Measurements from ENCODE around the gene MBNL1. TPM values are rescaled to one million over a fixed set of nuclear protein-coding genes. Genes with fewer than 3 reads are reported as not detected.

The MBNL1 gene
- total RNA-seq, 1 experiment from 2014 or later = 68.6 TPM

- ChIA-PET POLR2A (no interaction called here), CTCF (no interaction called here)
- no TSS peak for BruUV-seq (replicated peaks)
- Histone ChIP-seq H3K4me3 (ENCODE audit: low read depth, low read length) (no peak overlapping the region), H3K9me3 (no peaks in the 10 kb centered on the region), H3K36me3 (ENCODE audit: control insufficient read depth, insufficient read depth, low read length) (no peaks in the 10 kb centered on the region), H3K27me3 (replicated peaks; ENCODE audit: control insufficient read depth, insufficient read depth, low read length) (no peaks in the 10 kb centered on the region), H3K4me1 (peaks cover 10% of the 10 kb centered on the region)
- H3K27ac Mint-ChIP-seq (ENCODE audit: unreplicated experiment) = no peak overlapping the region
- H3K36me3 Mint-ChIP-seq (ENCODE audit: insufficient read depth, unreplicated experiment) = peaks cover 12% of the 10 kb centered on the region
- no peaks in the 10 kb centered on the region for H3K27me3 Mint-ChIP-seq (ENCODE audit: insufficient read depth, unreplicated experiment)
- peaks cover 7% of the 10 kb centered on the region for H3K4me1 Mint-ChIP-seq (ENCODE audit: low read depth, unreplicated experiment)
- H3K4me3 Mint-ChIP-seq (ENCODE audit: unreplicated experiment) = no peak overlapping the region
- H3K9me3 Mint-ChIP-seq (ENCODE audit: unreplicated experiment) = no peaks in the 10 kb centered on the region
- intact Hi-C loops (cut with micrococcal nuclease; ENCODE audit: unreplicated experiment) = no loop called here
- no peak for TF ChIP-seq CTCF (IDR thresholded peaks at IDR 0.05; ENCODE audit: insufficient read depth in 1 of 2, low read depth in 1 of 2, low read length in 1 of 2, severe bottlenecking in 1 of 2, unreplicated experiment in 1 of 2)
- DNase-seq = no peak
Observed at GRCh38 chr3:152316318-152316717, 47.6 kb downstream of the MBNL1 start.

GRCh38 chr3:152317184-152317583 lies 48.5 kb downstream of the MBNL1 start:
- Mint-ChIP-seq H3K27ac (ENCODE audit: unreplicated experiment) (no peak overlapping the region), H3K9me3 (ENCODE audit: unreplicated experiment) (no peaks in the 10 kb centered on the region), H3K36me3 (ENCODE audit: insufficient read depth, unreplicated experiment) (peaks cover 12% of the 10 kb centered on the region), H3K4me1 (ENCODE audit: low read depth, unreplicated experiment) (peaks cover 7% of the 10 kb centered on the region), H3K4me3 (ENCODE audit: unreplicated experiment) (no peak overlapping the region), H3K27me3 (ENCODE audit: insufficient read depth, unreplicated experiment) (no peaks in the 10 kb centered on the region)
- DNase-seq = no peak
- POLR2A ChIA-PET = no interaction called here
- no peaks in the 10 kb centered on the region for H3K27me3 ChIP-seq (replicated peaks; ENCODE audit: control insufficient read depth, insufficient read depth, low read length)
- intact Hi-C loops (cut with micrococcal nuclease; ENCODE audit: unreplicated experiment) = no loop called here
- BruUV-seq (replicated peaks) = no TSS peak
- CTCF ChIA-PET = no interaction called here
- H3K9me3 ChIP-seq = no peaks in the 10 kb centered on the region
- H3K4me1 ChIP-seq = peaks cover 10% of the 10 kb centered on the region
- TF ChIP-seq CTCF (IDR thresholded peaks at IDR 0.05; ENCODE audit: insufficient read depth in 1 of 2, low read depth in 1 of 2, low read length in 1 of 2, severe bottlenecking in 1 of 2, unreplicated experiment in 1 of 2) = no peak
- no peak overlapping the region for H3K4me3 ChIP-seq (ENCODE audit: low read depth, low read length)
- no peaks in the 10 kb centered on the region for H3K36me3 ChIP-seq (ENCODE audit: control insufficient read depth, insufficient read depth, low read length)

GRCh38 chr3:152317956-152318355 lies 49.2 kb downstream of the MBNL1 start:
- H3K9me3 Mint-ChIP-seq (ENCODE audit: unreplicated experiment) = no peaks in the 10 kb centered on the region
- ChIA-PET CTCF (no interaction called here), POLR2A (no interaction called here)
- no peaks in the 10 kb centered on the region for H3K27me3 ChIP-seq (replicated peaks; ENCODE audit: control insufficient read depth, insufficient read depth, low read length)
- TF ChIP-seq CTCF (IDR thresholded peaks at IDR 0.05; ENCODE audit: insufficient read depth in 1 of 2, low read depth in 1 of 2, low read length in 1 of 2, severe bottlenecking in 1 of 2, unreplicated experiment in 1 of 2) = no peak
- no peaks in the 10 kb centered on the region for H3K9me3 ChIP-seq
- no peak for DNase-seq
- no peaks in the 10 kb centered on the region for H3K36me3 ChIP-seq (ENCODE audit: control insufficient read depth, insufficient read depth, low read length)
- no peak overlapping the region for H3K4me3 ChIP-seq (ENCODE audit: low read depth, low read length)
- no peaks in the 10 kb centered on the region for H3K27me3 Mint-ChIP-seq (ENCODE audit: insufficient read depth, unreplicated experiment)
- H3K4me1 ChIP-seq = peaks cover 7% of the 10 kb centered on the region
- H3K4me1 Mint-ChIP-seq (ENCODE audit: low read depth, unreplicated experiment) = peaks cover 7% of the 10 kb centered on the region
- BruUV-seq (replicated peaks) = no TSS peak
- H3K4me3 Mint-ChIP-seq (ENCODE audit: unreplicated experiment) = no peak overlapping the region
- no peak overlapping the region for H3K27ac Mint-ChIP-seq (ENCODE audit: unreplicated experiment)
- H3K36me3 Mint-ChIP-seq (ENCODE audit: insufficient read depth, unreplicated experiment) = peaks cover 12% of the 10 kb centered on the region
- intact Hi-C loops (cut with micrococcal nuclease; ENCODE audit: unreplicated experiment) = no loop called here

Measured in Caco-2 (cell line).